ENCODE measurements around the gene ZNF362. TPM values are rescaled to one million over a fixed set of nuclear protein-coding genes. Genes with fewer than 3 reads are reported as not detected.

The ZNF362 gene
- total and polyA plus RNA-seq, 2 of the 13 experiments (the other 11 are each of a cell fraction or from before 2014, with no cell fraction given) = 8.3 to 14.2 TPM

DNA sequence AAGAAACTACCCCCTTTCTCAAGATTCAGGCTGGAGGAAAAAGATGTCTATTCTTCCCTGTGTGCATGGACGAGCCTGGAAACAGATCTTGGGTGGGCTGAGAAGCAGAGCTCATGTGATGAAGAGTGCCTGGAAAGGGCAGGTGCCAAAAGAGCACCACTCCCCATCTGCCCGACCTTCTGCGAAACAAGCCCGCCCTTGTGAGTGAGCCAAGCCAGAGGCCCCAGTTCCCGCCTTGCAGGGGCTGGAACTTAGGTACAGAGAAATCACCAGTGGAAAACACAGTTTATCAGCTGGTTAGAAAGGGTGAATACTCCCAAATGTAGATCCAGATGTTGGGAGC, 91.3 kb downstream of the ZNF362 start (continued):
- TF ChIP-seq NONO (IDR thresholded peaks at IDR 0.05) (no peak), NONO (CRISPR knock-in tag; conservative IDR thresholded peaks at IDR 0.05) (no peak), ZNF777 (CRISPR knock-in tag; IDR thresholded peaks at IDR 0.05) (no peak), TGIF2 (CRISPR knock-in tag; IDR thresholded peaks at IDR 0.05) (no peak), KMT2A (CRISPR knock-in tag; IDR thresholded peaks at IDR 0.05) (no peak), ZNF619 (CRISPR knock-in tag; IDR thresholded peaks at IDR 0.05) (no peak), ZBTB46 (CRISPR knock-in tag; IDR thresholded peaks at IDR 0.05; ENCODE audit: borderline replicate concordance) (no peak), ZNF644 (CRISPR knock-in tag; IDR thresholded peaks at IDR 0.05; ENCODE audit: low read depth) (0 out of 2 replicates have a peak, but pooled peaks have one; percentile 4), ZNF205 (CRISPR knock-in tag; IDR thresholded peaks at IDR 0.05) (0 out of 2 replicates have a peak, but pooled peaks have one; percentile 8), SPEN (CRISPR knock-in tag; IDR thresholded peaks at IDR 0.05; ENCODE audit: low read depth) (no peak), KLF15 (CRISPR knock-in tag; IDR thresholded peaks at IDR 0.05; ENCODE audit: borderline replicate concordance) (no peak), EED (CRISPR knock-in tag; IDR thresholded peaks at IDR 0.05) (no peak), HOXD1 (CRISPR knock-in tag; IDR thresholded peaks at IDR 0.05) (no peak), POLR2A (IDR thresholded peaks at IDR 0.05; ENCODE audit: insufficient read depth in 1 of 2, low read depth in 2 of 2, low read length in 2 of 2) (0 out of 4 replicates have a peak, but pooled peaks have one; percentile 5 to 9), ZNF30 (CRISPR knock-in tag; IDR thresholded peaks at IDR 0.05) (no peak), ZBTB3 (CRISPR knock-in tag; IDR thresholded peaks at IDR 0.05; ENCODE audit: borderline replicate concordance, low read depth) (no peak)
- TF ChIP-seq, protein P1, sequence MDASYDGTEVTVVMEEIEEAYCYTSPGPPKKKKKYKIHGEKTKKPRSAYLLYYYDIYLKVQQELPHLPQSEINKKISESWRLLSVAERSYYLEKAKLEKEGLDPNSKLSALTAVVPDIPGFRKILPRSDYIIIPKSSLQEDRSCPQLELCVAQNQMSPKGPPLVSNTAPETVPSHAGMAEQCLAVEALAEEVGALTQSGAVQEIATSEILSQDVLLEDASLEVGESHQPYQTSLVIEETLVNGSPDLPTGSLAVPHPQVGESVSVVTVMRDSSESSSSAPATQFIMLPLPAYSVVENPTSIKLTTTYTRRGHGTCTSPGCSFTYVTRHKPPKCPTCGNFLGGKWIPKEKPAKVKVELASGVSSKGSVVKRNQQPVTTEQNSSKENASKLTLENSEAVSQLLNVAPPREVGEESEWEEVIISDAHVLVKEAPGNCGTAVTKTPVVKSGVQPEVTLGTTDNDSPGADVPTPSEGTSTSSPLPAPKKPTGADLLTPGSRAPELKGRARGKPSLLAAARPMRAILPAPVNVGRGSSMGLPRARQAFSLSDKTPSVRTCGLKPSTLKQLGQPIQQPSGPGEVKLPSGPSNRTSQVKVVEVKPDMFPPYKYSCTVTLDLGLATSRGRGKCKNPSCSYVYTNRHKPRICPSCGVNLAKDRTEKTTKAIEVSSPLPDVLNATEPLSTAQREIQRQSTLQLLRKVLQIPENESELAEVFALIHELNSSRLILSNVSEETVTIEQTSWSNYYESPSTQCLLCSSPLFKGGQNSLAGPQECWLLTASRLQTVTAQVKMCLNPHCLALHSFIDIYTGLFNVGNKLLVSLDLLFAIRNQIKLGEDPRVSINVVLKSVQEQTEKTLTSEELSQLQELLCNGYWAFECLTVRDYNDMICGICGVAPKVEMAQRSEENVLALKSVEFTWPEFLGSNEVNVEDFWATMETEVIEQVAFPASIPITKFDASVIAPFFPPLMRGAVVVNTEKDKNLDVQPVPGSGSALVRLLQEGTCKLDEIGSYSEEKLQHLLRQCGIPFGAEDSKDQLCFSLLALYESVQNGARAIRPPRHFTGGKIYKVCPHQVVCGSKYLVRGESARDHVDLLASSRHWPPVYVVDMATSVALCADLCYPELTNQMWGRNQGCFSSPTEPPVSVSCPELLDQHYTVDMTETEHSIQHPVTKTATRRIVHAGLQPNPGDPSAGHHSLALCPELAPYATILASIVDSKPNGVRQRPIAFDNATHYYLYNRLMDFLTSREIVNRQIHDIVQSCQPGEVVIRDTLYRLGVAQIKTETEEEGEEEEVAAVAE (CRISPR knock-in tag; IDR thresholded peaks at IDR 0.05; ENCODE audit: borderline replicate concordance) = no peak
- TF ChIP-seq, protein P2, sequence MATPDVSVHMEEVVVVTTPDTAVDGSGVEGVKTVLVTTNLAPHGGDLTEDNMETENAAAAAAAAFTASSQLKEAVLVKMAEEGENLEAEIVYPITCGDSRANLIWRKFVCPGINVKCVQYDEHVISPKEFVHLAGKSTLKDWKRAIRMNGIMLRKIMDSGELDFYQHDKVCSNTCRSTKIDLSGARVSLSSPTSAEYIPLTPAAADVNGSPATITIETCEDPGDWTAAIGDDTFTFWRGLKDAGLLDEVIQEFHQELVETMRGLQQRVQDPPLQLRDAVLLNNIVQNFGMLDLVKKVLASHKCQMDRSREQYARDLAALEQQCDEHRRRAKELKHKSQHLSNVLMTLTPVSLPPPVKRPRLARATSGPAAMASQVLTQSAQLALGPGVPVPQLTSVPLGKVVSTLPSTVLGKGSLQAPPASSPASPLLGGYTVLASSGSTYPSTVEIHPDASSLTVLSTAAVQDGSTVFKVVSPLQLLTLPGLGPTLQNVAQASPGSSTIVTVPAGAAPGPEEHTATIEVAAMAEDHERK (CRISPR knock-in tag; IDR thresholded peaks at IDR 0.05; ENCODE audit: low read depth) = no peak
- TF ChIP-seq, protein P3, sequence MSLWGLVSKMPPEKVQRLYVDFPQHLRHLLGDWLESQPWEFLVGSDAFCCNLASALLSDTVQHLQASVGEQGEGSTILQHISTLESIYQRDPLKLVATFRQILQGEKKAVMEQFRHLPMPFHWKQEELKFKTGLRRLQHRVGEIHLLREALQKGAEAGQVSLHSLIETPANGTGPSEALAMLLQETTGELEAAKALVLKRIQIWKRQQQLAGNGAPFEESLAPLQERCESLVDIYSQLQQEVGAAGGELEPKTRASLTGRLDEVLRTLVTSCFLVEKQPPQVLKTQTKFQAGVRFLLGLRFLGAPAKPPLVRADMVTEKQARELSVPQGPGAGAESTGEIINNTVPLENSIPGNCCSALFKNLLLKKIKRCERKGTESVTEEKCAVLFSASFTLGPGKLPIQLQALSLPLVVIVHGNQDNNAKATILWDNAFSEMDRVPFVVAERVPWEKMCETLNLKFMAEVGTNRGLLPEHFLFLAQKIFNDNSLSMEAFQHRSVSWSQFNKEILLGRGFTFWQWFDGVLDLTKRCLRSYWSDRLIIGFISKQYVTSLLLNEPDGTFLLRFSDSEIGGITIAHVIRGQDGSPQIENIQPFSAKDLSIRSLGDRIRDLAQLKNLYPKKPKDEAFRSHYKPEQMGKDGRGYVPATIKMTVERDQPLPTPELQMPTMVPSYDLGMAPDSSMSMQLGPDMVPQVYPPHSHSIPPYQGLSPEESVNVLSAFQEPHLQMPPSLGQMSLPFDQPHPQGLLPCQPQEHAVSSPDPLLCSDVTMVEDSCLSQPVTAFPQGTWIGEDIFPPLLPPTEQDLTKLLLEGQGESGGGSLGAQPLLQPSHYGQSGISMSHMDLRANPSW (CRISPR knock-in tag; IDR thresholded peaks at IDR 0.05; ENCODE audit: borderline replicate concordance) = no peak
- TF ChIP-seq, protein P4, sequence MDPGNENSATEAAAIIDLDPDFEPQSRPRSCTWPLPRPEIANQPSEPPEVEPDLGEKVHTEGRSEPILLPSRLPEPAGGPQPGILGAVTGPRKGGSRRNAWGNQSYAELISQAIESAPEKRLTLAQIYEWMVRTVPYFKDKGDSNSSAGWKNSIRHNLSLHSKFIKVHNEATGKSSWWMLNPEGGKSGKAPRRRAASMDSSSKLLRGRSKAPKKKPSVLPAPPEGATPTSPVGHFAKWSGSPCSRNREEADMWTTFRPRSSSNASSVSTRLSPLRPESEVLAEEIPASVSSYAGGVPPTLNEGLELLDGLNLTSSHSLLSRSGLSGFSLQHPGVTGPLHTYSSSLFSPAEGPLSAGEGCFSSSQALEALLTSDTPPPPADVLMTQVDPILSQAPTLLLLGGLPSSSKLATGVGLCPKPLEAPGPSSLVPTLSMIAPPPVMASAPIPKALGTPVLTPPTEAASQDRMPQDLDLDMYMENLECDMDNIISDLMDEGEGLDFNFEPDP (CRISPR knock-in tag; conservative IDR thresholded peaks at IDR 0.05) = no peak

All from HepG2 (cell line).